Activated CD4-positive, CD25-positive, alpha-beta regulatory T cell (primary cell): ENCODE data around the gene ZBED2.
A peak's percentile ranks its signal among the peaks of the same experiment; 100 is the strongest.
"Not testable (repeated sequence)": the region's sequence is repeated elsewhere in the genome, so short reads cannot be mapped to it uniquely, and the experiment has no call there.

Experiments used
- DNase-seq, 4 experiments: peaks; one replicate each; lab custom pipeline; 2025; lab: John Stamatoyannopoulos, UW

ZBED2 gene, protein sequence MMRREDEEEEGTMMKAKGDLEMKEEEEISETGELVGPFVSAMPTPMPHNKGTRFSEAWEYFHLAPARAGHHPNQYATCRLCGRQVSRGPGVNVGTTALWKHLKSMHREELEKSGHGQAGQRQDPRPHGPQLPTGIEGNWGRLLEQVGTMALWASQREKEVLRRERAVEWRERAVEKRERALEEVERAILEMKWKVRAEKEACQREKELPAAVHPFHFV

DNA sequence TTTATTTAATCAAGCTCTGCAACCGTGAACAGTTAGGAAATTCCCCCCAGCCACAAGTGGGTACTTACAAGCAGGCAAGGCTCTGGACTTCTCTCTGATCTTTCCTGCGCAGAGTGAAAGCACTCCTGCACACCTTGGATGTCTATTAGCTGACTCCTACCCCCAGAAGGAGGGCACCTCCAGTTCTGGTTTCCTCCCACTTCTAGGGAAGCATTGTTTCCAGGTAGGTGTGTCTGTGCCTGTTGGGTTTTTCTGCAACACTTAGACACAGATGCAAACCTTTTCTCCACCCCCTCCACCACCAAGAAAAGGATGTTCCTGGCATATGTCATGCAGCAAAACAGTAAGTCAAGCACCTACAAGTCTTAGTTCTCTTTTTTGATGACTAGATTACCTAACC lies at the start of gene ZBED2:
ZBED2 (minus strand) TSS at position 115 of the 400 bp plus-strand sequence. CDS start 1,145 bp downstream, outside the sequence.
- no peak for DNase-seq

DNA sequence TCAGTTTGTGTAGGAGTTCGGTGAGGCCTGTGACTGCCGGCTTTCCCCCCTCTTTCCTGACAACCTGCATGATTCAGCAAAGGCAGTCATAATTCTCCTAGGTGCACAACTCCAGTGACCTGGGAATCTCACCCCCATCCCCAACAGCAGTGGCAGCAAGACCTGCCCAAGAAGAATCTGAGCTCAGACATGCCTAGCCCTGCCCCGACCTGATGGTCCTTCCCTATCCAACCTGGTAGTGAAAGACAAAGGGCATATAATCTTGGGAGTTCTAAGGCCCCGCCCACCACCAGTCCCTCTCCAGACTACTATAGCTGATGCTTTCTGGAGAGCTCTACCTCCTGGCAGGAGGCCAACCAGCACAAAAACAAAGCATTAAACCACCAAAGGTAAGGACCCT lies 44.2 kb upstream of the ZBED2 start:
- no peak for DNase-seq

DNA sequence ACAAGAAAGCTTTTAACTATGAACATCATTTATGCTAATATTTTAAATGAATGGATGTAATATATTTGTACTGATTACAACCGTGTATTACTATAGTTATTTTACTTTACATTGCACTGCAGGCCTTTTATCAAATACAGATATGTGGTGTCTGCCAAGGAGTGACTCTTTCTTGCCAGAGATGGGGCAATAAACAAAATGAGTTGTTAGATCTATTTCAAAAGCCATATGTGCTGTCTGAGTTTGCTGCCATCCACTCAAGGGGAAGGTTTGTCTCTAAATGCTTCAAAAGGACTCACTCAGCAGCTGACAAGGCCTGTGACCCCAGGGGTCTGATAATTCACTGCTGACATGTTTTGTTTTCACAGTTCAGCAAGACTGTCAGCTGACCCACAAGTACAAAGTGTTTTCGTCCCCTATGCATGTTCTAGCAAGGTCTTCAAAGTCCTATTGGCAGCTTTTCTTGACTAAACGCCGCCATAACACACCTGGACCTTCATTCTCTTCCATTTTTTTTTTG lies 41.3 kb upstream of the ZBED2 start:
- DNase-seq = no peak

DNA sequence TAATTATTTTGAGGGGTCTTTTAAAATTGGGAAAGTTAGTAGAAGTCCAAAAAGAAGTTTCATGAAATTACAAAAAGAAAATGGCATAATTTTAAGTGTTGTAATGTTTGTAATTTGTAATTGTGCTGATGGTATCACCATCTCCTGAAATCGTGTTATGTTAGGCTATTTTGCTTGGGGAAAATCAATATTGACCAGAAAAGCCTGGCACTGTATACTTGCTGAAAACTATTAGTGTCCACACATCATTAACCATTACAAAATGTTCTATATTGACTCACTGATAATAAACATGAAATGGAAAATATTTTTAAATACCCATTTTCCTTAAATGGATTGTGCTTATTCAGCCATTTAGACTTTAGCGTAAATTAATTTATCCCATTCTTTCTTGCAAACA lies 40.3 kb upstream of the ZBED2 start:
- no peak for DNase-seq

DNA sequence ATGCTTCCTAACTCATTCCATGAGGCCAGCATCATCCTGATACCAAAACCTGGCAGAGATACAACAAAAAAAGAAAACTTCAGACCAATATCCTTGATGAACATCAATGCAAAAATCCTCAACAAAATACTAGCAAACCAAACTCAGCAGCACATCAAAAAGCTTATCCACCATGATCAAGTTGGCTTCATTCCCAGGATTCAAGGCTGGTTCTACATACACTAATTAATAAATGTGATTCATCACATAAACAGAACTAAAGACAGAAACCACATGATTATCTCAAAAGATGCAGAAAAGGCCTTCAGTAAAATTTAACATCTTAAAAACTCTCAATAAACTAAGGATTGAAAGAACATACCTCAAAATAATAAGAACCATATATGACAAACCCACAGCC lies 35.5 kb upstream of the ZBED2 start:
- DNase-seq = not testable (repeated sequence)

DNA sequence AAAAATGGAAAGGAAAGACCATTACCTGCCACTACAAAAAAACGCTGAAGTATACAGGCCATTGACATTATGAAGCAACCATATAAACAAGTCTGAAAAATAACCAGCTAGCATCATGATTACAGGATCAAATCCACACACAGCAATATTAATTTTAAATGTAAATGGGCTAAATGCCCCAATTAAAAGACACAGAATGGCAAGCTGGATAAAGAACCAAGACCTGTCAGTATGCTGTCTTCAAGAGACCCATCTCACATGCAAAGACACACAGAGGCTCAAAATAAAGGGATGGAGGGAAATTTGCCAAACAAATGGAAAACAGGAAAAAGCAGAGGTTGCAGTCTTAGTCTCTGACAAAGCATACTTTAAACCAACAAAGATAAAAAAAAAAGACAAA lies 33.9 kb upstream of the ZBED2 start:
- DNase-seq = not testable (repeated sequence)

DNA sequence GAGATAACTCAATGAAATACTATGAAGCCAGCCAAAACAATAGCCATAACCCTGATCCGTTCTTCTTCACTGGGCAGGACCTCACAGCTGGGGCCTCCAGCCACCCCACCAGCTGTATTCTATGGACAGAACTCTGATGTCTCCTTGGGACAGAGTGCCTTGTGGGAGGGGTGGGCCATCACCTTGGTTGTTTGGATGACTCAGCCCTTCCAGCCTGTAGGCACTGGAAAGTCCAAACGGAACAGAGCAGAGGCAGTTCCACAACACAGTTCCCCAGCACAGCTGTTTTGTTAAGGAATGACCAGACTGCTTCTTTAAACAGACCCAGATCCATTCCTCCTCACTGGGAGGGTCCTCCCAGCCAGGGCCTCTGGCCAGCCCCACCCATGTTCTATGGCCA lies 31.9 kb upstream of the ZBED2 start:
- DNase-seq = no peak

DNA sequence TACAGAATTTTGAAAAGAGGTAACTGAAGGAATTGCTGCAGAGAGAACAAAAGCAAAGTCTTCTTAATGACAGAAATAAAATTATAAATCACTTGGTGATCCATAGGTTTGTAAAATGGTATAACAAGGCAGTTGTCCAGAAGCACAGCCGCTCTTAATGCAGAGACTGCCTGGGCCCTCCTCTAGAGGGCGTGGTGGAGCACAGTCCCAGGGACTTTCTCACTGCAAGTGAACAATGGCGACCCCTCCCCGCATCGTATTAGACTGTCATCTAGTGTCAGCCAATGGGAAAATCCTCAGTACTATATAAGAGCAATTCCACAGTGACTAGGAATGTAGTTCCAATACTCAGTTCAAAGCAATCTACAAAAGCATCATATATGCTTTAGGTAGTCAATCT lies 26.4 kb upstream of the ZBED2 start:
- no peak for DNase-seq

DNA sequence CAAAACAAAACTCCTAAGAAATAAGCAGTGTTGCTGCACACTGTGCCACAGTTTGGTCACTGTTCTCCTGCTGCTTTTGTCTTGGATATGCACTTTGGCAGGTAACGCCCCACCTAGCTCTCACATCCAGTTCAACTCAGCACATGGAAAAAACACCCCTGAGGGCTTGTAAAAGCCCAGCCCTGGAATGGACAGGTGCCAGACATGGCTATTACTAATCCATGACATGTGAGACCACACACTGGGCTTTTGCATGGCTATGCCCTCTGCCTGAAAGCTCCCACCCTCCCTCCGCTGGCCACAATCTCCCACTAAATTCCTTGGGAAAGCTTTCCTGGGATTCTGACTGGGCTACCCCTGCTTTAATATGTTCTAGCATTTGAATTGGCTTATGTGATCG lies 24.7 kb upstream of the ZBED2 start:
- no peak for DNase-seq

DNA sequence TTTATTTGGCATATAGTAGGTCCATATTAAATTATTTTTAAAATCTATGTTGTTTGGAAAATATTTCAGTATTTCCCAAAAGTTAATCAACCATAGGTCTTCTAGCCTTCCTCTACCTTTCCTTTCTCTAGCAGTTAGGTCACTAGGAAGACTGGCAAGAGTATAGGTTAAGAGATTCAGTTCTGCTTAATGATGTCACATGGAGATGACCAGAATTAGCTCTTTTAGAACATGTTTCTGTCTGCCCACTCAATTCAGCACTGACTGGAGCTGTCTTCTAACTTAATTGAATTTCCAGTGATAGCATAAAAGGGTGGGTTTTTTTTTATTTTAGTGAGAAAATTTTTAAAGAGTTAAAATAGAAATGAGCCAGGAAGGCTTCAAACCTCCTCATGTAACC lies 23.8 kb upstream of the ZBED2 start:
- no peak for DNase-seq

DNA sequence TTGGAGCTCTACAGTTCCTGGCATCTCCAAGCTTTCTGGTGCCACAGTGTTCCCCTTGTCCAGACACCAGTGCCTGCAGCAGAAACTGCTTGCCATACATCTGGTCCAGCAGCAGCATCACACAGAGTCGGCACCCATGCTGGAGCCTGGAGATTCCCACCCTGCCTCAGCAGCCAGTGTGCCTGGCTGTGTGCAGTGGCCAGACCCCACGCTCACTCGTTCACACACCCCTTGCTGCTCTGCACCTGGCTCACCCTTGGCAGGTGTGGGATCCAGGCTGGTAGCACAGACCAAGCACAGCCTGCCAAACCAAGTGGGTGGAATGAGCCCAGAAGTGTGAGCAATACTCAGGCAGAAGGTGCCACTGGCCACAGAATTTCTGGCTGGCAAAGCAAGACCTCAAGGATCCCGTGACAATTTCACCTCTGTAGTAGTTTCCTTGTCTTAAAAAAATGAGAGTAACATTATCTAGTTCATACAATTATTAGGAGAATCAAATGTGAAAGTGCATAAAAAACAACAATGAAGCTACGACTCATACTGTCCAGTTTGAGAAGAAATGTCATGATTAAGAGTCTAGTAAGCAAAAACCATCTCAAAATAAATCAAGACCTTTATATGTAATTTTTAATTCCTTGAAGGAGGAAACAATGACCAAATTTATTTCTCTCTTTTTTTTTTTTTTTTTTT lies 22.9 kb upstream of the ZBED2 start:
- DNase-seq = no peak

DNA sequence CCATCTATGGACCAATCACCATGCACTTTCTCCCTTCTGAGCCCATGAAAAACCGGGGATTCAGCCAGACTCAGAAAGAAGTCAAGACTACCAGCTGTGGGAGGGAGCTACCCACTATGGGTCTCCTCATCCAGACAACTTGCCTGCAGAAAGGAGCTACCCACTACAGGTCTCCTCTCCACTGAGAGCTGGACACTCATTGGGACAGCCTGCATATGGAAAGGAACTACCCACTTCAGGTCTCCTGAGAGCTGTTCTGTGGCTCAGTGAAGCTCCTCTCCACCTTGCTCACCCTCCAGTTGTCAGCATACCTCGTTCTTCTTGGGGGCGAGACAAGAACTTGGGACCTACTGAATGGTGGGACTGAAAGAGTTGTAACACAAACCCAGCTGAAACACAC lies 22.3 kb upstream of the ZBED2 start:
- DNase-seq = no peak

DNA sequence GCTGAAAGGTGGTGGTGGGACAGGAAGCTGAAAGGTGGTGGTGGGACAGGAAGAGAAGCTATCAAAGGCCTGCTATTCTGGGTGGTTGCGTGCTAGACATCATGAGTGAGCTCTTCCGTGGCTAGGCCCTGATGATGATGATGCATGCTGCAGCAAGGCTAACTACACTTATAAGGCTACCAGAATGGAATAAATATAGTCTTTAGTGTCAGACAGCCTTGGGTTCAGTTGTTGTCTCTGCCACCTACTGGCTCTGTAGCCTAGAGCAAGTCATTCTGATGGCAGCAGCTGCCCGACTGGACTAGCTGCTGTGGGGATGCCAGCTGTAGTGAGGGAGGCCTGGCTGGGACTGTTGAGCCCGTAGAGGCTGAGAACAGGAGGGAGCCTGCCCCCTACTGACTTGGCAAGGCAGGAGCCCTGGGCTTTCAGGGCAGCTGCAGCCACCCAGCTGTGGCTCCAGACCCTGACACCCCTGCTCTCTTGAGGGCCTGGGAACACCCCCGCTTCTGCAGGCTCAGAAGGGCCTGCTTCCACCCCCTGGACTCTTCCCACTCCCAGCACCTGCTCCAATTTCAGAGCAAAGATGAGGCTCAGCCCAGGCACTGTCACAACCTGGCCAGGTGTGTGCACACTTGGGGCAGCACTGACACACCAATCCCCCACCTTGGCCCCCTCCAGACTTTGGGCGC lies 21.4 kb upstream of the ZBED2 start:
- peak; percentile 16 to 39 (median 28) for DNase-seq

DNA sequence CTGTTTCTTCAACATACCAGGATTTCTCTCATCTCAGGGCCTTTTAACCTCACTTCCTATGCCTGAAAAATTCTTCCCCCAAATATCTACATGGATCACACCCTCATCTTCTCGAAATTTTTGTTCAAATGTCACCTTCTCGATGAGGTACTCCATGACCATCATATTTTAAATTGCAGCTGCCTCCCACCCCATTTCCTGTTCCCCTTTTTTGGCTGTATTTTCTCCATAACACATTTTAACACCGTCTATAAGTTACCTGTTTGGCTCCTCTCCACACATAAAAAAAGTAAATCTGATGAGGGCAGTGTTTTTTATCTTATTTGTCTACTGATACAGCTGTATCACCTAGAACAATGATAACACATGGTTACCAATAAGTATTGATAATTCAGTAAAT lies 20.7 kb upstream of the ZBED2 start:
- no peak for DNase-seq

DNA sequence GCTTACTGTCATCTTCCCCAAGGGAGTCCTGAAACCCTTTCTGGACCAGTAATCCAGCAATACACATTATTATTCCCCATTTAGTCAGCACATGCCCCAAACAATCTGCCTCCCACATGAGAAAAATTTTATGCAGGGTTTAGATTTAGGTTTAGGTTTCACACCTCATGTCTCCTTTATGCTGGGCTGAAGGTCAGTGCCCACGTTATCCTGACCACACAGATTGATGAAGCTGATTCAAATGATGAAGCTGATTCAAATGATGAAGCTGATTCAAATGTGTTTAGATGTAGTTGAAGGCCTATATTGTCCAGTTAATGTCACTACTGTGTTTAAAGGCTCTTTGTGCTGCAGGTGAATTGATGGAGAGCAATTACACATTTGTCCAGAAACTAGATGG lies 18.1 kb upstream of the ZBED2 start:
- no peak for DNase-seq

DNA sequence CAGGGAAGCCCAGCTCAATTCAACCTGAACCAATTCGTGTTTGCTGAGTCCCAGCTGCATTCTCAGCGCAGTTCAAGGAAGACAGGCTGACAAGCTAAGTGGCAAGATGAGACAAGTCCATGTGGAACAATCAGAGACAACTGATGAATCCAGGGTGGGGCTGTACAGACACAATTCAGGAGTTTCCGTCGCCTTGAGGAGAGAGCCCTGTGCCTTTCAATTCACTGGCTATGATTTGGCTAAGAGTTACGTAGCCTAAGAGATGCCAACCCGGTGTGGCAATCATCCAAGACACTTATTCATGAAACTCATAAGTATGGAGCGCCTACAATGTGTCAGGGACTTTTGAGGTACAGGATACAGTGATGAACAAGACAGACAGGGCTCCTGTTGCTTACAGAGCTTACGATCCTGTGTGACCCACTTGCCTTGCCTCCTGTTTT lies 15.5 kb upstream of the ZBED2 start:
- DNase-seq = peak in 1 of 4 experiments; percentile 7

DNA sequence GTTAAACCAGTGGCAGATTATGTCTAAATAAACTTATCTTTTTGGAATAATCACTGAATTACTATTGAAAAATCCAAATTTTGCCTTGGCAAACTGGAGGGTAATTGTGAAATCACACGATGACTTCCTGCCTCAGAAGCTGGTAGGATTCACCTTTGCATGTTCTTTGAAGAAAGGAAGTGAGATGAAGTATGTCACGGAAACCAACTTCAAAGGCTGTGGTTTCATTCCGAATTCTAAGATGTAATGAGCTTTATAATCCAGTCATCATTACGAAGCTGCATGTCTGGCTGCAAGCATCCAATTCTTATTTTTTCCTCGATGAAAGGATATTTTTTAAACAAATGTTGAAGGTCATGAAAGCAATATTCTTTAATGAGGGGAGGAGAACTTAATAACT lies 15.0 kb upstream of the ZBED2 start:
- DNase-seq = no peak

DNA sequence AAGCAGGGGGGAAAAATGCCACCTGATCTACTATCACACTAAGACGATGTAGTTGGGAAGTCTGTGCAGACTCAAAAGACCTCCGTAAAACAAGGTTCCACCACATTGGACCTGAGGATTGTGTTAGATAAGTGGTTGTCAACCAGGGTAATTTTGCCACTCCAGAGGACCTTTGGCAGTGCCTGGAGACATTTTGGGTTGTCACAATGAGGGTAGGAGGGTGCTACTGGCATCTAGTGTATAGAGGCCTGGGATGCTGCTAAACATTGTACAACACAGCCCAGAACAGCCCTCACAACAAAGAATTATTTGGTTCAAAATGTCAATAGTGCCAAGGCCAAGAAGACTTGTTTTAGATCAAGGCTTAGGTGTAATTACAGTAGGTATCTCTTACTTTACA lies 14.6 kb upstream of the ZBED2 start:
- no peak for DNase-seq

DNA sequence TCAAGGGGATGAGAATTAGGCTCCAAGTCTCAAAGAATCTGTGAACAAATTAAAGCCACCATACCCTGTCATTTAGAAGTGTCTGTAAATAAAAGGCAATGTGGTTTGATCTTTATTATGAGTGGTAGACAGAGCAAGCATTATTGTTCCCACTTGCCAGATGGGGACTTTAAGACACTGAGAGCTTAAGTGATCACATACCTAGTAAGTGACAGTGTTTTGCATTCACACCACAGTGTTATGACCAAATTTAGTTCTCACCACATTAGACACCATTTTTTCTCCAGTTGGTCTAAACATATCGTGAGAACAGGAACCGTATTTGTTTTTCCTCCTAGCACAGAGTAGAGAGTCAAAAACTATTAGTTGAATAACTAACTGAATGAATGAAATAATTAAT lies 13.2 kb upstream of the ZBED2 start:
- DNase-seq = no peak

DNA sequence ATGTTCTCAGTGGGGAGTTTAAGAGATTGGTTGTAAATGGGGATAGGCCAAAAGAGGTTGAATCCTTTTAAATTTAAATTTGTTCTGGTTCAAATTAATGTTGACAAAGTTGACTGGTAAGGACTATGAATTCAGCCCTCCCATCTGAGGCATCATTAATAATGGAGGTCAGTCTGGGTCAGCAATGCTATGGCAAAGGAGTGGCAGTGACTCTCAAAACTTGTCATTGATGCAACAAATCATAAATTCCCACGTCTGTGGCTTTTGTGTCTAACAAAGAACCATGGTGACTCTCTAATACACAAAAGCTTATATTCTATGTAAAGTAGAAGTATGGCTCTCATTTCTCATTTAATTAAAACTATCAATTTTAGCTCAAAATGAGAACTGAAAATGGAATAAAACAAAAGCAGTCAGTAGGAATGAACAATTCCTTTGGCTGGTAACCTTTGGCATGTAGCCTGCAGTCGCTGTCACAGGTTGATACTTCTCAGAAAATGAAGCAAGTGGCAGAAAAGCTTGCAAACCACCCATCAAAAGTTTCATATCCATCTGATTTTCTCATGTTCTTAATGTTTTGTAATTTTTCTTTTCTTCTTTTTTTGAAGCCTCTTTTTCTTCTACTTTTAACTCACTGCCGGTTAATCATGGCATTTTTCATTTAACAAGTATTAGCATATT lies 12.2 kb upstream of the ZBED2 start:
- DNase-seq = no peak

DNA sequence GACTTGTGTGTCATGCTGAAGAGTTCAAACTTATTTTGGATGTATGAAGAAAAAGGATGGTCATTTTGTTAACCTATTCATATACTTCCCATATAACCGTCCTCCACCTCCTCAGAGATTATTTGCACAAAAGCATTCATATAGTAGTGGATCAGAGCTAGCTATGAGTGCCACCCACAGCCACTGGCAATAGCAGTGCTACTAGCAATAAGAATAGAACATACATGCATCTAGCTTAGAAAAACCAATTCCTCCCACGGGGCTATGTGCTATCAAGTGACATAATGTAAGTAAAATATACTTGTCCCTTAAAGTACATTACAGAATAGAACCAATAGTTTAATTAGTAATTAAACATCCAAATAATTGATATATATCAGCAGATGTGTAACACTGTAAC lies 10.3 kb upstream of the ZBED2 start:
- DNase-seq = no peak

DNA sequence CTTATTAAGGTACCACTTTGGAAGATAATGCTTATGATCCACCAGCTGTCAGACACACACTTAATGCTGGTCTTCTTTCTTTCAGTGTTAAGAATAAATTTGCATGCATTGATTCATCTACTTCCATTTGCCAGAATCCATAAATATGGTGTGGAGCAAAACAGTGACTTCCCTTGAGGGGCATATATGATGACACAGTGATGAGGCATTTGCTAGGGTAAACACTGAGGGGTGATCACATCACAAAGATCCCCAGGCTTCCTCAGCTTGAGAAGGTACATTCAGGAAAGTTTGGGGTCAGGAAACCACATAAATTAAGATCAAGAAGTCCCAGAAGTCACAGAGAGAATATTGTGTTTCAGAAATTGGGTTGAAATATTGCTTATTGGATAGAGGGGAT lies 9.9 kb upstream of the ZBED2 start:
- no peak for DNase-seq

DNA sequence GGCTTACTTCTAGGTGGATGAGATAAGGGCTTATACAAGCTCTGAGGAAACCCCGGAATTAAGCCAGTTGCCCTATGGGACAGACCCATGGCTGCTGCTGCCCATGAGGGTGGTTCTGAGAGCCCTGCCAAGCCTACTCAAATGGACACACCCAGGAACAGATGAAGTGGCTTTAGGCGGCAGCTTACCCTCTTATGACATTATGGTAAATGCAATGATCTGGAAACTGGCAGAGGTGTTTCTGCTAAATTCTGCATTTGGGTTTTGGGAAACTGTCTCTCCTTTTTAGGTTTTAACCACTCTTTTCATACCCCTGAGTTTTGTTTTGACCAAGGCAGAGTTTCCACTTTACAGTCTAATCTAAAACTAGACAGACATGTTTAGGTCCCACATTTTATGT lies 9.0 kb upstream of the ZBED2 start:
- no peak for DNase-seq
